GM06990 (cell line): ENCODE data around the gene PTBP1.

Source experiments
- DNase-seq: peaks from one replicate; pipeline ENCODE4 v3.0.0-alpha.2; 2011; ENCODE audit not compliant: insufficient read length; ENCODE audit errors: extremely low read depth
- H3K27me3 ChIP-seq: replicated peaks from 2 replicates; pipeline ENCODE4 v1.6.0; 2011; ENCODE audit warnings: low read length; ENCODE audit not compliant: control insufficient read depth, insufficient read depth
- H3K36me3 ChIP-seq: 2 replicates; pipeline ENCODE4 v1.5.1; 2011; ENCODE audit warnings: low read length; ENCODE audit not compliant: control insufficient read depth, insufficient read depth
- H3K4me3 ChIP-seq: replicated peaks from 2 replicates; pipeline ENCODE4 v1.5.1; 2011; ENCODE audit warnings: low read depth, mild to moderate bottlenecking, control low read depth, low read length
- CTCF ChIP-seq: IDR thresholded peaks from 2 replicates; pipeline ENCODE4 v1.5.1; 2011; ENCODE audit warnings: low read length, control low read depth, mild to moderate bottlenecking, inconsistent platforms; ENCODE audit not compliant: insufficient read depth, poor library complexity, severe bottlenecking

The PTBP1 gene

GRCh38 chr19:784541-784940 lies 12.7 kb upstream of the PTBP1 start:
- DNase-seq: no peak
- Histone ChIP-seq H3K27me3 (no peaks in the 10 kb centered on the region), H3K36me3 (no peaks in the 10 kb centered on the region), H3K4me3 (no peak overlapping the region)
- no peak for TF ChIP-seq CTCF

DNA sequence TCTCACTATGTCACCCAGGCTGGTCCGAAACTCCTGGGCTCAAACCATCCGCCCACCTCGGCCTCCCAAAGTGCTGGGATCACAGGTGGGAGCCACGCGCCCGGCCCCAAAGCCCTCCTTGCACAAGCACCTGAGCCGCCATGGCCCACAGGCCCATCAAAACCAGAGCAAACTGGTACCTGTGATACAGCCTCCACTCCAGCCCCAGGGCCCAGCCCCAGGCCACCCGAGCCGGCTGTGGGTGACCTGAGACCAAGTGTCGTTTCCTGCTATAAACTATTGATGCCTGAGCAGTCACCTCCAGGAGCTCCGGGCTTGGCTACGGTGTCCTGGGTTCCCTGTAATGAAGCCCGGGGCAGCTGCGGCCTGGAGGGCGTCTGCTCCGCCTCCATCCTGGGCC lies 9.7 kb upstream of the PTBP1 start:
- H3K4me3 ChIP-seq: no peak overlapping the region
- no peak for DNase-seq
- no peak for TF ChIP-seq CTCF
- H3K27me3 ChIP-seq: no peaks in the 10 kb centered on the region
- no peaks in the 10 kb centered on the region for H3K36me3 ChIP-seq

- Histone ChIP-seq H3K4me3 (no peak overlapping the region), H3K27me3 (no peaks in the 10 kb centered on the region), H3K36me3 (no peaks in the 10 kb centered on the region)
- no peak for TF ChIP-seq CTCF
- no peak for DNase-seq
Observed at GRCh38 chr19:788686-788982, 8.6 kb upstream of the PTBP1 start.

DNA sequence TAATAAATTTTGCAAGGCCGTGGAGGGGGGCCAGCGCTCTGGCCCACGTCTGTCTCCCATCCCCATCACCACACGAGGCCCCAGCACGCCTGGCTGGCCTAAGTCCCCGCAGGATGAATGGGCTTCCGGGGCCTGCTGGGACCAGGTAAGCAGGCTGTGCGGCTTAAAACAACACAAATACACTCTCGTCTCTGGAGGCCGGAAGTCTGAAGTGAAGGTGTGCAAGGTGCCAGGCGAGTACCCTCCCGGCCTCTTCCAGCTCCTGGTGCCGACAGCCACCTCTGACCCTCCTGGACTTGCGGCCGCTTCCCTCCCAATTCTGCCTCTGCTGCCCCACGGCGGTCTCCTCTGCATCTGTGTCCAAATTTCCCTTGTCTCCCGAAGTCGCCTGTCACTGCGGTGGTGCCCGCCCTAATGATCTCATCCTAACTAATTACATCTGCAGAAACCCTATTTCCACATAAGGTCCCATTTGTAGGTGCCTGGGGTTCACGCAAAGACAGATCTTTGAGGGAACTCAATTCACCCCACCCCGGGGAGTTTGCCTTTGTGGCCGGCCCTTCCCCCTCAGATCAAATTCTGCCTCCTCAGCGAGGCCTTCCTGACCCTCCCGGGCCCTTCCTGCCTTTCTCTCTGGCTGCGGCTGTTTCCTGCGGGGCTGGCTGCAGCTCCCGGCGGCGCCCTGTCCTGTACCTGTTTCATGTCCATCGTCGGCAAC lies 8.1 kb upstream of the PTBP1 start:
- Histone ChIP-seq H3K36me3 (no peaks in the 10 kb centered on the region), H3K27me3 (no peaks in the 10 kb centered on the region), H3K4me3 (no peak overlapping the region)
- no peak for TF ChIP-seq CTCF
- DNase-seq: no peak

GRCh38 chr19:789701-790060 lies 7.6 kb upstream of the PTBP1 start:
- no peak for DNase-seq
- H3K4me3 ChIP-seq: no peak overlapping the region
- no peaks in the 10 kb centered on the region for H3K27me3 ChIP-seq
- no peak for TF ChIP-seq CTCF
- no peaks in the 10 kb centered on the region for H3K36me3 ChIP-seq

- H3K36me3 ChIP-seq: no peaks in the 10 kb centered on the region
- no peak for TF ChIP-seq CTCF
- no peak overlapping the region for H3K4me3 ChIP-seq
- no peaks in the 10 kb centered on the region for H3K27me3 ChIP-seq
- DNase-seq: no peak
Observed at GRCh38 chr19:791007-791566, 6.2 kb upstream of the PTBP1 start.
